Measurements from ENCODE around the gene ADGRV1. TPM values are rescaled to one million over a fixed set of nuclear protein-coding genes. Genes with fewer than 3 reads are reported as not detected.

Gene ADGRV1
- total RNA-seq, 1 experiment from 2014 or later, result 64.8 TPM

DNA sequence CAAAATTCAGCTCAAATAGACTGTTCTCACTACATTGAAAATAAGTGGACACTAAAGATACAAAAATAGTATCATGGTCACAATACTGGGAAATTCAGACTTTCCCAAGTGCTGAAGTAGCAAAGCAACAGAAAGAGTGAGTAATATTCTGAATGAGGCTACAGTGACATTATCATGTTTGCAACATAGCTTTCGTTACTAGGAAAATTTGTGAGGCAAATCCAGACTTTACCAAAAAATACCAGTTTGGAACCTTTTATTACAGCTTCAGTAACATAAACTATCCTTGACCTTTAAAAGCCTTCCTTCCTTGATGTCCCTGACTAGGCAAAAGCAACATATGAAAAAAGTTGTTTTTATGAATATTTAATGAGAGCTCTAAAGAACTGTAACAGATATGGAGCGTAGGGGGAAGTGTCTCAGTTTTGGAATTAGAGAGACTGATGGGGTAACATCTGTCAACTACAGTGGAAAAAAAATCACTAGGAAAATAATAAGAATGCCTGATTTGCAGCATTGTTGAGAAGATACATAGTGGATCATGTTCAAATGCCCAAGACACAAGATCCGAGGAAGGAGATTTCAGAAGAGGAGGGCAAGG, 312.9 kb downstream of the ADGRV1 start:
- Histone ChIP-seq H3K27ac (ENCODE audit: insufficient read length, low read depth, low read length) (no peak overlapping the region), H3T11ph (ENCODE audit: low read length) (no peak overlapping the region)
- H3K4me3 Mint-ChIP-seq, result no peak overlapping the region

More for the DNA sequence above, 312.9 kb downstream of the ADGRV1 start:
- Mint-ChIP-seq H3K9me3 (no peaks in the 10 kb centered on the region), H3K27me3 (ENCODE audit: low read depth) (no peaks in the 10 kb centered on the region), H3K4me1 (peaks cover 9 to 15% of the 10 kb centered on the region in 2 experiments), H3K36me3 (ENCODE audit: insufficient read depth in 1 of 3, low read depth in 3 of 3) (peaks cover 0 to 13% (median 8%) of the 10 kb centered on the region in 3 experiments; a peak in 5 of 7 replicates), H3K27ac (peak overlapping the region in 1 of 3 experiments; percentile 8; a peak in 1 of 7 replicates)
- no peaks in the 10 kb centered on the region for H3K9me3 ChIP-seq (ENCODE audit: control insufficient read depth, low read depth, low read length)
- no peak overlapping the region for H3K4ac ChIP-seq (ENCODE audit: low read depth, low read length)
- H3K4me1 ChIP-seq (ENCODE audit: insufficient read depth, low read length), result no peaks in the 10 kb centered on the region
- no peak overlapping the region for H2BK5ac ChIP-seq (ENCODE audit: insufficient read length, low read length)
- no peak overlapping the region for H2AFZ ChIP-seq (ENCODE audit: low read length)
- H3K23ac ChIP-seq (ENCODE audit: insufficient read length, low read depth, low read length), result no peak overlapping the region
- H3K14ac ChIP-seq (ENCODE audit: insufficient read depth, low read length), result no peak overlapping the region
- no peak overlapping the region for H4K5ac ChIP-seq (ENCODE audit: insufficient read length, low read depth, low read length)
- no peaks in the 10 kb centered on the region for H3K23me2 ChIP-seq (ENCODE audit: insufficient read length, low read depth, low read length, poor library complexity, severe bottlenecking)
- TF ChIP-seq, protein P1, sequence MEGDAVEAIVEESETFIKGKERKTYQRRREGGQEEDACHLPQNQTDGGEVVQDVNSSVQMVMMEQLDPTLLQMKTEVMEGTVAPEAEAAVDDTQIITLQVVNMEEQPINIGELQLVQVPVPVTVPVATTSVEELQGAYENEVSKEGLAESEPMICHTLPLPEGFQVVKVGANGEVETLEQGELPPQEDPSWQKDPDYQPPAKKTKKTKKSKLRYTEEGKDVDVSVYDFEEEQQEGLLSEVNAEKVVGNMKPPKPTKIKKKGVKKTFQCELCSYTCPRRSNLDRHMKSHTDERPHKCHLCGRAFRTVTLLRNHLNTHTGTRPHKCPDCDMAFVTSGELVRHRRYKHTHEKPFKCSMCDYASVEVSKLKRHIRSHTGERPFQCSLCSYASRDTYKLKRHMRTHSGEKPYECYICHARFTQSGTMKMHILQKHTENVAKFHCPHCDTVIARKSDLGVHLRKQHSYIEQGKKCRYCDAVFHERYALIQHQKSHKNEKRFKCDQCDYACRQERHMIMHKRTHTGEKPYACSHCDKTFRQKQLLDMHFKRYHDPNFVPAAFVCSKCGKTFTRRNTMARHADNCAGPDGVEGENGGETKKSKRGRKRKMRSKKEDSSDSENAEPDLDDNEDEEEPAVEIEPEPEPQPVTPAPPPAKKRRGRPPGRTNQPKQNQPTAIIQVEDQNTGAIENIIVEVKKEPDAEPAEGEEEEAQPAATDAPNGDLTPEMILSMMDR (conservative IDR thresholded peaks at IDR 0.05), result no peak
- H2BK120ac ChIP-seq (ENCODE audit: low read depth, low read length, poor library complexity, severe bottlenecking), result no peak overlapping the region
- H2AK5ac ChIP-seq (ENCODE audit: insufficient read length, low read length), result no peak overlapping the region
- H4K8ac ChIP-seq (replicated peaks; ENCODE audit: insufficient read length, low read depth, low read length), result no peak overlapping the region
- no peak overlapping the region for H3K56ac ChIP-seq (ENCODE audit: insufficient read length, low read depth, low read length)
- no peak overlapping the region for H2BK12ac ChIP-seq (ENCODE audit: insufficient read length, low read depth, low read length)
- H3K79me2 ChIP-seq (ENCODE audit: insufficient read depth, low read length), result no peaks in the 10 kb centered on the region
- no peak overlapping the region for H3K4me2 ChIP-seq (ENCODE audit: insufficient read depth, insufficient read length, low read length)
- H3K27me3 ChIP-seq (ENCODE audit: insufficient read depth, low read length), result no peaks in the 10 kb centered on the region
- no peak overlapping the region for H2BK15ac ChIP-seq (ENCODE audit: low read depth, low read length)
- no peaks in the 10 kb centered on the region for H4K20me1 ChIP-seq (ENCODE audit: control insufficient read depth, insufficient read depth, insufficient read length)
- no peak overlapping the region for H3K9ac ChIP-seq (ENCODE audit: extremely low read depth, insufficient read length, low read length)
- no peak overlapping the region for H2BK20ac ChIP-seq (ENCODE audit: low read depth, low read length, poor library complexity, severe bottlenecking)
- DNase-seq, result no peak
- H3K18ac ChIP-seq (ENCODE audit: insufficient read length, low read depth, low read length), result no peak overlapping the region
- WGBS (ENCODE audit: extremely low coverage, insufficient read length, low lambda C conversion rate), result no CpG with 5 or more reads among the region's 3 CpGs
- H3K79me1 ChIP-seq (ENCODE audit: insufficient read depth, low read depth, low read length, poor library complexity, severe bottlenecking), result no peaks in the 10 kb centered on the region
- H4K91ac ChIP-seq (ENCODE audit: insufficient read length, low read depth, low read length), result no peak overlapping the region

All from H9 (cell line).